HG03460 (cell line): ENCODE results near the gene TAOK3.

Source experiments
- ATAC-seq: cut with Tn5 transposase; IDR thresholded peaks from one replicate; pipeline ENCODE4 v1.9.1; 2021; ENCODE audit not compliant: unreplicated experiment

Gene TAOK3

DNA sequence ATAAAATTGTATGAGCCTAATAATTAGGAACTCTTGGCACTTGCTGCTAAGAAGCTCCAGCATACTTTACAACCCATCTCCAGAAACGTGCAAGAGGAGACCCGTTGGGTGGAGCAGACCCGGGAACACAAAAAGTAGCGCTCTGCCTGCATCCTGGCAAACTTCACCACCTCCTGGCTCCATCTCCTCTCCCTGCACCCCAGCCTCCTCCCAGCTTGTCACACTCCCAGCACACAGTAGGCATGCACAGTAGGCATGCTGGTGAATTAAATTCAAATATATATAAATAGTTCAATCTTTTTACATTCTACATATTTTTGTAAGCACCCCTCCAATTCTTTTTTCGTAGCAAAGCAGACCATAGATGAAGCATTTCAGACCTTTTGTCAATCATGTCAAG lies 270.1 kb downstream of the TAOK3 start:
- no peak for ATAC-seq

- ATAC-seq: no peak
Measured at GRCh38 chr12:118102070-118102469, 270.6 kb downstream of the TAOK3 start.

DNA sequence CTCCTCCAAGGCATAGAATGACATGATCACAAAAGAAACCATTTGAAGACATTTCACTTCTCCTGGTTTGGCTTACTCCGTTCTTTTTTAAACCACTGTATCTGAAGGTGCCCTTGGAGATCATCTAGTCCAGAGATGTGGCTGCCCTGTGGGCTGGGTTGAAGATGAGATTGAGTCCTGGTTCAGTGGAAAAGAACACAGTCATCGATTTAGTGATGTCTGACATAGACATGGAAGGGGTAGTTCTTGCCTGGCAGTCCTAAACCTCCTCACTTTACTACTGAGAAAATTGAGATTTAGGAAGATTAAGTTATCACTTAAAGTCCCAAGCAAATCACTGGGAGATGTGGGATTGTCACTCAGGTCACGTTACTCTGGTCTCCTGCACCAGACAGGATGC lies 271.7 kb downstream of the TAOK3 start:
- ATAC-seq: no peak
